ENCODE measurements around the gene SPEN. TPM values are rescaled to one million over a fixed set of nuclear protein-coding genes. Genes with fewer than 3 reads are reported as not detected.
A peak's percentile ranks its signal among the peaks of the same experiment; 100 is the strongest.
"Not testable (repeated sequence)": the region's sequence is repeated elsewhere in the genome, so short reads cannot be mapped to it uniquely, and the experiment has no call there.

The SPEN gene
- total RNA-seq, 1 donor from 2014 or later, result 39.4 TPM

GRCh38 chr1:15835741-15836510 is 11.6 kb upstream of the SPEN start:
- Mint-ChIP-seq H3K27me3 (ENCODE audit: low read depth) (no peaks in the 10 kb centered on the region), H3K36me3 (ENCODE audit: low read depth) (no peaks in the 10 kb centered on the region), H3K4me1 (ENCODE audit: low read depth) (peaks cover 25% of the 10 kb centered on the region), H3K27ac (ENCODE audit: unreplicated experiment) (peak overlapping the region; percentile 99), H3K9me3 (ENCODE audit: low read depth) (no peaks in the 10 kb centered on the region), H3K4me3 (ENCODE audit: unreplicated experiment) (peak overlapping the region; percentile 91)
- TF ChIP-seq, protein P1, sequence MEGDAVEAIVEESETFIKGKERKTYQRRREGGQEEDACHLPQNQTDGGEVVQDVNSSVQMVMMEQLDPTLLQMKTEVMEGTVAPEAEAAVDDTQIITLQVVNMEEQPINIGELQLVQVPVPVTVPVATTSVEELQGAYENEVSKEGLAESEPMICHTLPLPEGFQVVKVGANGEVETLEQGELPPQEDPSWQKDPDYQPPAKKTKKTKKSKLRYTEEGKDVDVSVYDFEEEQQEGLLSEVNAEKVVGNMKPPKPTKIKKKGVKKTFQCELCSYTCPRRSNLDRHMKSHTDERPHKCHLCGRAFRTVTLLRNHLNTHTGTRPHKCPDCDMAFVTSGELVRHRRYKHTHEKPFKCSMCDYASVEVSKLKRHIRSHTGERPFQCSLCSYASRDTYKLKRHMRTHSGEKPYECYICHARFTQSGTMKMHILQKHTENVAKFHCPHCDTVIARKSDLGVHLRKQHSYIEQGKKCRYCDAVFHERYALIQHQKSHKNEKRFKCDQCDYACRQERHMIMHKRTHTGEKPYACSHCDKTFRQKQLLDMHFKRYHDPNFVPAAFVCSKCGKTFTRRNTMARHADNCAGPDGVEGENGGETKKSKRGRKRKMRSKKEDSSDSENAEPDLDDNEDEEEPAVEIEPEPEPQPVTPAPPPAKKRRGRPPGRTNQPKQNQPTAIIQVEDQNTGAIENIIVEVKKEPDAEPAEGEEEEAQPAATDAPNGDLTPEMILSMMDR (IDR thresholded peaks at IDR 0.05), result no peak
- peak; percentile 100 for DNase-seq (ENCODE audit: low spot score)

- not testable (repeated sequence) for H3K27me3 Mint-ChIP-seq (ENCODE audit: low read depth); H3K9me3 Mint-ChIP-seq (ENCODE audit: low read depth)
- peak overlapping the region; percentile 91 for H3K4me3 Mint-ChIP-seq (ENCODE audit: unreplicated experiment)
These were observed 11.1 kb upstream of the SPEN start for GRCh38 chr1:15836511-15836771.

GRCh38 chr1:15836772-15837669 is 10.5 kb upstream of the SPEN start:
- H3K9me3 Mint-ChIP-seq (ENCODE audit: low read depth), result no peaks in the 10 kb centered on the region
- TF ChIP-seq, protein P1 (IDR thresholded peaks at IDR 0.05), result no peak
- peak overlapping the region; percentile 91 for H3K4me3 Mint-ChIP-seq (ENCODE audit: unreplicated experiment)
- no peaks in the 10 kb centered on the region for H3K36me3 Mint-ChIP-seq (ENCODE audit: low read depth)
- H3K4me1 Mint-ChIP-seq (ENCODE audit: low read depth), result peaks cover 20% of the 10 kb centered on the region
- peak; percentile 73 for DNase-seq (ENCODE audit: low spot score)
- H3K27me3 Mint-ChIP-seq (ENCODE audit: low read depth), result no peaks in the 10 kb centered on the region
- H3K27ac Mint-ChIP-seq (ENCODE audit: unreplicated experiment), result peak overlapping the region; percentile 99

More at GRCh38 chr1:15836511-15836771, 11.1 kb upstream of the SPEN start:
- H3K27ac Mint-ChIP-seq (ENCODE audit: unreplicated experiment), result peak overlapping the region; percentile 99
- H3K4me1 Mint-ChIP-seq (ENCODE audit: low read depth), result peaks cover 25% of the 10 kb centered on the region
- not testable (repeated sequence) for DNase-seq (ENCODE audit: low spot score); H3K36me3 Mint-ChIP-seq (ENCODE audit: low read depth)

DNA sequence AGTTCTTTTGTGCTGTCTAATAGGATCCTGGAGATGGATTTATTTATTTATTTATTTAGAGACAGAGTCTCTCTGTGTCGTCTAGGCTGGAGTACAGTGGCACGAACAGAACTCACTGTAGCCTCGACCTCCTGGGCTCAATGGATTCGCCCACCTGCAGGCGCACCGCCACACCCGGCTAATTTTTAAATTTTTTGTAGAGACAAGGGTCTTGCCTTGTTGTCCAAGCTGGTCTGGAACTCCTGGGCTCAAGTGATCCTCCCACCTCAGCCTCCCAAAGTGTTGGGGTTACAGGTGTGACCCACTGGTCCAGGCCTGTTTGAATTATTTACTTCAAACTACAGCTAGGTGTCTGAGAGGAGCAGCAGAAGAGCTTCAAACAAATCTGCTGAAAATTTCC is 9.6 kb upstream of the SPEN start:
- DNase-seq (ENCODE audit: low spot score), result peak; percentile 32
- H3K4me1 Mint-ChIP-seq (ENCODE audit: low read depth), result peaks cover 17% of the 10 kb centered on the region
- no peak overlapping the region for H3K27ac Mint-ChIP-seq (ENCODE audit: unreplicated experiment)
- H3K4me3 Mint-ChIP-seq (ENCODE audit: unreplicated experiment), result no peak overlapping the region
- no peaks in the 10 kb centered on the region for H3K9me3 Mint-ChIP-seq (ENCODE audit: low read depth)
- H3K36me3 Mint-ChIP-seq (ENCODE audit: low read depth), result no peaks in the 10 kb centered on the region
- no peaks in the 10 kb centered on the region for H3K27me3 Mint-ChIP-seq (ENCODE audit: low read depth)
- TF ChIP-seq, protein P1 (IDR thresholded peaks at IDR 0.05), result no peak

GRCh38 chr1:15838721-15839120 is 8.8 kb upstream of the SPEN start:
- H3K4me3 Mint-ChIP-seq (ENCODE audit: unreplicated experiment), result no peak overlapping the region
- H3K27me3 Mint-ChIP-seq (ENCODE audit: low read depth), result no peaks in the 10 kb centered on the region
- TF ChIP-seq, protein P1 (IDR thresholded peaks at IDR 0.05), result no peak
- H3K4me1 Mint-ChIP-seq (ENCODE audit: low read depth), result peaks cover 9% of the 10 kb centered on the region
- H3K9me3 Mint-ChIP-seq (ENCODE audit: low read depth), result no peaks in the 10 kb centered on the region
- no peak overlapping the region for H3K27ac Mint-ChIP-seq (ENCODE audit: unreplicated experiment)
- no peaks in the 10 kb centered on the region for H3K36me3 Mint-ChIP-seq (ENCODE audit: low read depth)
- no peak for DNase-seq (ENCODE audit: low spot score)

Data from chondrocyte (in vitro differentiated cells).